H1 (cell line): Measurements from ENCODE around the gene FKBP6. TPM values are rescaled to one million over a fixed set of nuclear protein-coding genes. Genes with fewer than 3 reads are reported as not detected.

Experiments used
- CTBP2 ChIP-seq: IDR thresholded peaks from 2 replicates; pipeline ENCODE4 v1.7.0; 2011; ENCODE audit warnings: borderline replicate concordance, mild to moderate bottlenecking, moderate library complexity, mixed read lengths, low read length; ENCODE audit not compliant: insufficient read depth, insufficient read length
- KDM5A ChIP-seq: fragments of 200-600 bp; IDR thresholded peaks from 2 replicates; pipeline ENCODE4 v1.7.1; 2012; ENCODE audit warnings: mild to moderate bottlenecking, low read length, inconsistent platforms, mixed read lengths
- polyA plus RNA-seq, 7 experiments: library from polyadenylated mRNA; depleted of rRNA in 3 of 7; stranded (reverse) in 5 of 7; unstranded in 2 of 7; fragments of >200 nt in 5 of 7; fragments of 200-250 nt in 2 of 7; gene quantifications; 1 replicate in 5 of 7; 2 replicates in 1 of 7; 4 replicates in 1 of 7; pipeline versions ENCODE4 v1.2.1 to v1.2.3, GENCODE V29; 2011 to 2013; ENCODE audit warnings: missing spikeins in 2 of 7, mixed read lengths in 2 of 7
- total RNA-seq: library from RNA; stranded (reverse); fragmentation: NEBNext Ultra II Directional; extraction: Animal tissue kit (Norgen Biotek cat#: 25700); gene quantifications from 2 replicates; pipeline ENCODE4 v1.2.1, GENCODE V29; 2021
- TF ChIP-seq, protein P1 (sequence below), 3 experiments: IDR thresholded peaks; 1 replicate in 2 of 3; 2 replicates in 1 of 3; pipeline versions ENCODE4 v1.5.1 to v1.6.1; 2011; ENCODE audit warnings: low read length in 3 of 3, mild to moderate bottlenecking in 3 of 3, inconsistent platforms in 2 of 3, low read depth in 1 of 3, moderate library complexity in 1 of 3; ENCODE audit not compliant: insufficient read depth in 1 of 3; ENCODE audit errors: control extremely low read depth in 1 of 3

FKBP6 gene
- total and polyA plus RNA-seq, 2 of the 8 experiments (the other 6 are each of a cell fraction or from before 2014, with no cell fraction given), result 0.14 to 0.19 TPM

DNA sequence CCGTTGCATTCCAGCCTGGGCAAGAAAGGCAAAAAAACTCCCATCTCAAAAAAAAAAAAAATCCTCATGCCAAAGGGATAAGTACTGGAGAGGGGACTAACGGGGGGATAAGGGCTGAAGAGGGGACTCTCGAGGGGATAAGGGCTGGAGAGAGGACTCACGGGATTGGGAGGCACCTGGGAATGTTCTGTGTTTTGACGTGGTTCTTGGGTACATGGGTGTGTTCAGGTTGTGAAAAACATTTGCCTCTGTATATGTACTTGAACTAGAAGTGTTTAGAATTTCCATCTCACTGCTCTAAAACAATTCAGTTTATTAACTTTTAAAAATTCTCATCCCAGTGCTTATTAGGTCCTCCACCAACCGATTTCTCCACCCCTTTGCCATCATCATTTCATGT, 4.5 kb downstream of the FKBP6 start (continued):
- TF ChIP-seq KDM5A (no peak), CTBP2 (no peak)
- TF ChIP-seq, protein P1, sequence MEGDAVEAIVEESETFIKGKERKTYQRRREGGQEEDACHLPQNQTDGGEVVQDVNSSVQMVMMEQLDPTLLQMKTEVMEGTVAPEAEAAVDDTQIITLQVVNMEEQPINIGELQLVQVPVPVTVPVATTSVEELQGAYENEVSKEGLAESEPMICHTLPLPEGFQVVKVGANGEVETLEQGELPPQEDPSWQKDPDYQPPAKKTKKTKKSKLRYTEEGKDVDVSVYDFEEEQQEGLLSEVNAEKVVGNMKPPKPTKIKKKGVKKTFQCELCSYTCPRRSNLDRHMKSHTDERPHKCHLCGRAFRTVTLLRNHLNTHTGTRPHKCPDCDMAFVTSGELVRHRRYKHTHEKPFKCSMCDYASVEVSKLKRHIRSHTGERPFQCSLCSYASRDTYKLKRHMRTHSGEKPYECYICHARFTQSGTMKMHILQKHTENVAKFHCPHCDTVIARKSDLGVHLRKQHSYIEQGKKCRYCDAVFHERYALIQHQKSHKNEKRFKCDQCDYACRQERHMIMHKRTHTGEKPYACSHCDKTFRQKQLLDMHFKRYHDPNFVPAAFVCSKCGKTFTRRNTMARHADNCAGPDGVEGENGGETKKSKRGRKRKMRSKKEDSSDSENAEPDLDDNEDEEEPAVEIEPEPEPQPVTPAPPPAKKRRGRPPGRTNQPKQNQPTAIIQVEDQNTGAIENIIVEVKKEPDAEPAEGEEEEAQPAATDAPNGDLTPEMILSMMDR (IDR thresholded peaks at IDR 0.05; ENCODE audit: control extremely low read depth in 1 of 3, insufficient read depth in 1 of 3, low read depth in 1 of 3, low read length in 3 of 3), result no peak
